ENCODE data around the gene MDP1. TPM values are rescaled to one million over a fixed set of nuclear protein-coding genes. Genes with fewer than 3 reads are reported as not detected.
"Not testable (repeated sequence)": the region's sequence is repeated elsewhere in the genome, so short reads cannot be mapped to it uniquely, and the experiment has no call there.

MDP1 gene
- total RNA-seq, 2 experiments from 2014 or later: 23.2 to 26.6 TPM

DNA sequence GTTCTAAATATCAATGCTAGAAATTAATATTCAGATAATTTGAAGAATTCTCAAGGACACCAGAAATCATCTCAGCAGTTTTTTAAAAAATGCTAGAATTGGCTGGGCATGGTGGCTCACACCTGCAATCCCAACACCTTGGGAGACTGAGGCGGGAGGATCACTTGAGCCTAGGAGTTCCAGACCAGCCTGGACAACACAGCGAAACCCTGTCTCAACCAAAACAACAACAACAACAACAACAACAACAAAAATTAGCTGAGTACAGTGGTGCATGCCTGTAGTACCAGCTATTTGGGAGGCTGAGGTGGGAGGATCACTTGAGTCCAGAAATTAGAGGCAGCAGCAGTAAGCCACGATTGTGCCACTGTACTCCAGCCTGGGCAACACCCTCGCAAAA, 3.2 kb upstream of the MDP1 start:
- BruUV-seq (replicated peaks): no TSS peak
- intact Hi-C loops (cut with micrococcal nuclease; ENCODE audit: unreplicated experiment): no loop called here

DNA sequence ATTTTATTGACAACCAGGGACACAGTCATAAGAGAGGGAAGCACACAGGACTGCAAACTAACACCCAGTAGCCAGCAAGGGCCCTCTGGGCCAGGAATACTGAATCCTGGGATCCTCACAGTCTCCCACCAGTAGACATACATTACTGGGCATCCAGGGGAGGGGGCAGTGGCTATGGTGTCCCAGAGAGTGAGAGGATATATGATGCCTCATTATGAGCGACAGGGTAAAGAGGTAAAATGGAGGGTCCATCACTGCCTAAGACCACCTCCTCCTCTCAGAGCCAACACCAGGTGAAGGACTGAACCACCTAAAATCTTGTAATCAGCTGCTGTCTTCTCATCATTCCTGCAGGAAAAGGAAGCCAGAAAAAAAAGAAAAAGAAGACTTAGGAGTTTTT, 1.0 kb upstream of the MDP1 start:
- Histone ChIP-seq H3K79me2 (ENCODE audit: insufficient read depth, low read depth, low read length) (peaks cover 35% of the 10 kb centered on the region), H3K4me1 (ENCODE audit: insufficient read depth, low read length, poor library complexity, severe bottlenecking) (peaks cover 28% of the 10 kb centered on the region)
- H3K27ac ChIP-seq (ENCODE audit: low read depth, low read length, poor library complexity, severe bottlenecking); H3K9me3 ChIP-seq (ENCODE audit: low read length); H2AFZ ChIP-seq (ENCODE audit: low read length); H3K9me2 ChIP-seq (ENCODE audit: insufficient read depth, low read length); H4K20me1 ChIP-seq (ENCODE audit: insufficient read depth, low read length); H3K4me2 ChIP-seq (ENCODE audit: low read length); CTCF ChIA-PET (ENCODE audit: unreplicated experiment); BruUV-seq (replicated peaks); H3K36me3 ChIP-seq (ENCODE audit: insufficient read depth, low read length); H3K4me3 ChIP-seq (ENCODE audit: low read depth, low read length, poor library complexity, severe bottlenecking); DNase-seq (ENCODE audit: low spot score): not testable (repeated sequence)
- intact Hi-C loops (cut with micrococcal nuclease; ENCODE audit: unreplicated experiment): loop anchor here (1.0 kb wide), 1 partner anchor 54 kb away; the partner anchor contains the start of gene RABGGTA
- POLR2A ChIA-PET: interaction anchor here (1.5 kb wide), 1 partner anchor 25 kb away, joined by 5 read pairs; the partner anchor contains the start of gene TINF2

More for the DNA sequence above, 3.2 kb upstream of the MDP1 start:
- Histone ChIP-seq H3K9me2 (ENCODE audit: insufficient read depth, low read length) (no peaks in the 10 kb centered on the region), H3K9me3 (ENCODE audit: low read length) (no peaks in the 10 kb centered on the region), H2AFZ (ENCODE audit: low read length) (no peak overlapping the region), H3K27ac (ENCODE audit: low read depth, low read length, poor library complexity, severe bottlenecking) (no peak overlapping the region), H3K79me2 (ENCODE audit: insufficient read depth, low read depth, low read length) (peaks cover 44% of the 10 kb centered on the region), H3K4me3 (ENCODE audit: low read depth, low read length, poor library complexity, severe bottlenecking) (no peak overlapping the region), H3K4me1 (ENCODE audit: insufficient read depth, low read length, poor library complexity, severe bottlenecking) (peaks cover 16% of the 10 kb centered on the region), H3K4me2 (ENCODE audit: low read length) (no peak overlapping the region), H3K36me3 (ENCODE audit: insufficient read depth, low read length) (peaks cover 6% of the 10 kb centered on the region; the same call in 1 of the 2 replicates), H4K20me1 (ENCODE audit: insufficient read depth, low read length) (no peaks in the 10 kb centered on the region)
- TF ChIP-seq CTCF (conservative IDR thresholded peaks at IDR 0.05; ENCODE audit: low read length): no peak
- TF ChIP-seq EZH2phosphoT487 (IDR thresholded peaks at IDR 0.05; ENCODE audit: borderline replicate concordance, low read depth, low read length): no peak
- CTCF ChIA-PET (ENCODE audit: unreplicated experiment): interaction anchor here (1.5 kb wide), 1 partner anchor 23 kb away, joined by 3 read pairs; the partner anchor contains the start of gene TINF2
- no peak for DNase-seq (ENCODE audit: low spot score)
- POLR2A ChIA-PET: interaction anchor here (0.6 to 1.9 kb wide), 5 partner anchors 8 to 115 kb away, joined by 3 to 9 read pairs (median 4); partner anchors contain the start of gene TINF2

GRCh38 chr14:24216345-24216699, 456 bp upstream of the MDP1 start:
- H3K9me2 ChIP-seq (ENCODE audit: insufficient read depth, low read length): no peaks in the 10 kb centered on the region
- no TSS peak for BruUV-seq (replicated peaks)

More at GRCh38 chr14:24216345-24216699, 456 bp upstream of the MDP1 start:
- CTCF ChIA-PET (ENCODE audit: unreplicated experiment): no interaction called here
- Histone ChIP-seq H2AFZ (ENCODE audit: low read length) (no peak overlapping the region), H3K4me2 (ENCODE audit: low read length) (peak overlapping the region; percentile 52), H3K4me1 (ENCODE audit: insufficient read depth, low read length, poor library complexity, severe bottlenecking) (peaks cover 28% of the 10 kb centered on the region), H3K79me2 (ENCODE audit: insufficient read depth, low read depth, low read length) (peaks cover 36% of the 10 kb centered on the region), H3K27ac (ENCODE audit: low read depth, low read length, poor library complexity, severe bottlenecking) (no peak overlapping the region), H3K36me3 (ENCODE audit: insufficient read depth, low read length) (peaks cover 14% of the 10 kb centered on the region; the same call in 1 of the 2 replicates), H3K4me3 (ENCODE audit: low read depth, low read length, poor library complexity, severe bottlenecking) (peak overlapping the region; percentile 76), H4K20me1 (ENCODE audit: insufficient read depth, low read length) (no peaks in the 10 kb centered on the region), H3K9me3 (ENCODE audit: low read length) (no peaks in the 10 kb centered on the region)
- POLR2A ChIA-PET: interaction anchor here (0.9 to 1.5 kb wide), 4 partner anchors 9 to 55 kb away, joined by 3 to 5 read pairs (median 4); partner anchors contain the start of genes RABGGTA and TINF2
- DNase-seq (ENCODE audit: low spot score): no peak
- intact Hi-C loops (cut with micrococcal nuclease; ENCODE audit: unreplicated experiment): loop anchor here (1.0 kb wide), 1 partner anchor 55 kb away; the partner anchor contains the start of gene RABGGTA
- TF ChIP-seq EZH2phosphoT487 (IDR thresholded peaks at IDR 0.05; ENCODE audit: borderline replicate concordance, low read depth, low read length): no peak
- no peak for TF ChIP-seq CTCF (conservative IDR thresholded peaks at IDR 0.05; ENCODE audit: low read length)

All from OCI-LY7 (cell line).